Measurements from ENCODE around the gene RGL3.
A peak's percentile ranks its signal among the peaks of the same experiment; 100 is the strongest.

Gene RGL3

DNA sequence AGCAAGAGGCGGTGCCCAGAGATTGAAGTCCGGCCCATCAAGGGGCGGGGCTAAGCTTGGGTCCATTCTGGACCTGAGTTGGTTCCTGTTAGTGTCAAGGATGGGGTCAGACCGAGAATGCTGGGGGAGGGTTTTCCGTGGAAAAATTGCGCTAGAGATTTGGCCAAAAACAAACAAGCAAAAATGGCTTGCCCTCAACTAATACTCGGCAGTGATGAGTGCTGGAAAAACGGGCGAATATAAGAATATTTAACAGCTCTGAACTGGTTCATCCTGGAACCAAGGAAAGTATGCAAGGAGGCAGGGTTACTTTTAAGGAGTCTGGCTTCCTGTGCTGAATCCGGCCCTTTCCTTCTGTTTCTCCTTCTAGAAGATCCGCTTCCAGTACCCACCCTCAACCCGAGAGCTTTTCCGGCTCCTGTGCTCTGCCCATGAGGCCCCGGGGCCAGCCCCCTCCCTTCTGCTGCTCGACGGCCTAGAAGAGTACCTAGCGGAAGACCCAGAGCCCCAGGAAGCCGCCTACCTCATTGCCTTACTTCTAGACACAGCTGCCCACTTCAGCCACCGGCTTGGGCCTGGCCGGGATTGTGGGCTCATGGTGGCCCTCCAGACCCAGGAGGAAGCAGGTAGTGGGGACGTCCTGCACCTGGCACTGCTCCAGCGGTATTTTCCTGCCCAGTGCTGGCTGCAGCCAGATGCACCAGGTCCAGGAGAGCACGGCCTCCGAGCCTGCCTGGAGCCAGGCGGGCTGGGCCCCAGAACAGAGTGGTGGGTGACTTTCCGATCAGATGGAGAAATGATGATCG, 43.8 kb downstream of the RGL3 start:
- no peak for DNase-seq (ENCODE audit: extremely low read depth, low read depth)
- no peak for TF ChIP-seq CTCF (IDR thresholded peaks at IDR 0.05; ENCODE audit: low read depth, low read length, missing control alignments)
- H3K4me3 ChIP-seq (replicated peaks; ENCODE audit: low read depth, low read length): peak overlapping the region; percentile 61

DNA sequence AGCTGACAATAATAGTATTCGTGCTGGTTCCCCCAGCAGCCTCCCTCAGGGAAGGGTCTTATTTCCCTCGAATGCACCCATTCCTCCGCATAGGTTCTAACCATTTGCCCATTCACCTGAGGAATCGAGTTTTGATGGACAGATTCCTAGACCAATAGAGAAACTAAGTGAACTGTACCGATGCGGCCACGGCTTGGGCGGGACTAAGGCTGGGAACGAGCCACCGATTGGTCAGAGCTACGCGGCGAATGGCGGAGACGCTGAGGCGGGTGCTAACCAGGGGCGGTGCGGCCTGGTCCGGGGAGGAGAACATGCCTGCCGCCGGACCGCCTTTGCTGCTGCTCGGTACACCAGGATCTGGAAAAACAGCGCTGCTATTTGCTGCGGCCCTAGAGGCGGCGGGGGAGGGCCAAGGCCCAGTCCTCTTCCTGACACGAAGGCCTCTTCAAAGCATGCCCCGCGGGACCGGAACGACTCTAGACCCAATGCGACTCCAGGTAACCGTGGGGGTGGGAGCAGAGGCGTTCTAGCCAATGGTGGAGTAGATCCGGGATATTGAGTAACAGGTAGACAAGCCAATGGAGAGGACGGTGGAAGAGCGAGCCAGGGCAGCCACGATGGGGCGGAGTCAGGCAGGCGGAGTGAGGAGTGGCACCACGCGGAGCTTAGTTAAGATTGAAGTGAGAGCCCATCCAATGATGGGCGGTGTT, 44.5 kb downstream of the RGL3 start, which contains the start of gene SWSAP1:
TSS of gene SWSAP1 (plus strand) at position 234 of the 710 bp plus-strand sequence. CDS start at position 249, 15 bp downstream.
- no peak for TF ChIP-seq CTCF (IDR thresholded peaks at IDR 0.05; ENCODE audit: low read depth, low read length, missing control alignments)
- DNase-seq (ENCODE audit: extremely low read depth, low read depth): peak; percentile 98
- H3K4me3 ChIP-seq (replicated peaks; ENCODE audit: low read depth, low read length): peak within 1 kb of the TSS; percentile 61

DNA sequence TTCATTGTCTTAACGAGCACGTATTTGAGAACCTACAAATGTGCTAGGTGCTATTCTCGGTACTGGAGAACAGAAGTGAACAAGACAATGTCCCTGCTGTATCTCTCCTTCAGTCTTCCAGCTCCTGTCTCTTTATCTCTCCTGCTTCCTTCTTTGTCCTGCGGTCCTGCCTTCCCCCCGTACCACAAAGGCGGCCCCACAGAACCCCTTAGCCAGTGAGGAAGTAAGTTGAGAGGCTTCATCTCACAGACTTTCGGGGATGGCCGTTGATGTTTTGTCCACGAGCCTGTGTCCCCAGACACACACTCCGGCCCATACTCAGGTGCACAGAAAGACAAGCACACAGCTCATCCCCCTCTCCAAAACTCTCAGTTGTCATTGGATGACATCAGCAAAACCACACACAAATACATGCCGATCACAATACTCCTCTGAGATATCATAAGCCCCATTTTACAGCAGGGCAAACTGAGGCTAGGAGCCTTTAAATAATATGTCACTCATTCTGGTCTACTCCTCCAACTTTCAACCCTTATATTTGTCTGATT, 45.2 kb downstream of the RGL3 start:
- no peak for DNase-seq (ENCODE audit: extremely low read depth, low read depth)
- TF ChIP-seq CTCF (IDR thresholded peaks at IDR 0.05; ENCODE audit: low read depth, low read length, missing control alignments): no peak
- H3K4me3 ChIP-seq (replicated peaks; ENCODE audit: low read depth, low read length): peak overlapping the region; percentile 61

DNA sequence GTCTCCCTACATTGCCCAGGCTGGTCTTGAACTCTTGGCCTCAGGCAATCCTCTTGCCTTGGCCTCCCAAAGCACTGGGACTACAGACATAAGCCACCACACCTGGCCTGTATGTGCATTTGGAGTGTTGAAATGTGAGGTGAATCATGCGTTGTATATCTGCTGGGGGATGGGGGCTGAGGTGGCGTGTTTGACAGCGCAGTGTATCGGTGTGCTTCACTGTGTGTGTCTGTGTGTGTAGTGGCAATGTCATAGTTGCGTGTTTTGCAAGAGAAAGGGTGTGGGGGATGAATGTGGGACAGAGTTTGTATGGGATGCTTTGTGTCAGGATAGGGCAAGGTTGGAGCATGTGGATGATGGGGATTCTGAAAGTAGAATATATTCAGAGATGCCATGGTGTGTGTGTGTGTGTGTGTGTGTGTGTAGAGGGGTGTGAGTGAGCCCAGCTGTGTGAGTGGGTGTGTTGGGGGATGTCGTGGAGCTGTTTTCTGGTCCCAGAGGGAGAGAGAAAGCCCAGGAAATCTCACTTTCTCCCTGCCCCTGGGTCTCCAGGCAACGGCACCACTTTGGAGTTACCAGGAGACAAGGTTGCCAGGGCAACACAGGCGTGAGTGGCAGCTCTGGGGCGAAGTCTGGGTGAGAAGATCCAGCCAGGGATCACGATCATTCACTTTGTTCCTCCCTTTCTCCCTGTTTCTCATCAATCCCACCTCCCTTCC, 45.8 kb downstream of the RGL3 start:
- TF ChIP-seq CTCF (IDR thresholded peaks at IDR 0.05; ENCODE audit: low read depth, low read length, missing control alignments): no peak
- DNase-seq (ENCODE audit: extremely low read depth, low read depth): no peak
- no peak overlapping the region for H3K4me3 ChIP-seq (replicated peaks; ENCODE audit: low read depth, low read length)

GRCh38 chr19:11370744-11371143, 48.4 kb downstream of the RGL3 start:
- DNase-seq (ENCODE audit: extremely low read depth, low read depth): no peak
- TF ChIP-seq CTCF (IDR thresholded peaks at IDR 0.05; ENCODE audit: low read depth, low read length, missing control alignments): no peak
- H3K4me3 ChIP-seq (replicated peaks; ENCODE audit: low read depth, low read length): no peak overlapping the region

DNA sequence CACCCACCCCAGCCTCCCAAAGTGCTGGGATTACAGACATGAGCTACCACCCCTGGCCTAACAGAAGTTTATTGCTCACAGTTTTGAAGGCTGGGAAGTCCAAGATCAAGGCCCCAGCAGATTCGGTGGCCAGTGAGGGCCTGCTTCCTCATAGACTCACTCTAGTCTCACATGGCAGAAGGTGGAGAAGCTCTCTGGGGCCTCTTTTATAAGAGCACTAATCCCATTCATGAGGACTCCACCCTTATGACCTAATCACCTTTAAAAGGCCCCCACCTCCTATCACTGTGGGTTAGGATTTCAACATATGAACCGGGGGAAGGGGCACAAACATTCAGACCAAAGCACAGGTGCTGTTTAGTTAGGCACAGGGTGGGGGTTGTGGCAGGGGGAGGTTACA, 51.6 kb downstream of the RGL3 start:
- H3K4me3 ChIP-seq (replicated peaks; ENCODE audit: low read depth, low read length): no peak overlapping the region
- TF ChIP-seq CTCF (IDR thresholded peaks at IDR 0.05; ENCODE audit: low read depth, low read length, missing control alignments): no peak
- no peak for DNase-seq (ENCODE audit: extremely low read depth, low read depth)

Data from HFF-Myc (cell line).